NCI-H510A (cell line): ENCODE data around the gene ALDH1L2.

Experiments
- DNase-seq: peaks from one replicate; lab custom pipeline; 2025; lab: John Stamatoyannopoulos, UW

ALDH1L2 gene

DNA sequence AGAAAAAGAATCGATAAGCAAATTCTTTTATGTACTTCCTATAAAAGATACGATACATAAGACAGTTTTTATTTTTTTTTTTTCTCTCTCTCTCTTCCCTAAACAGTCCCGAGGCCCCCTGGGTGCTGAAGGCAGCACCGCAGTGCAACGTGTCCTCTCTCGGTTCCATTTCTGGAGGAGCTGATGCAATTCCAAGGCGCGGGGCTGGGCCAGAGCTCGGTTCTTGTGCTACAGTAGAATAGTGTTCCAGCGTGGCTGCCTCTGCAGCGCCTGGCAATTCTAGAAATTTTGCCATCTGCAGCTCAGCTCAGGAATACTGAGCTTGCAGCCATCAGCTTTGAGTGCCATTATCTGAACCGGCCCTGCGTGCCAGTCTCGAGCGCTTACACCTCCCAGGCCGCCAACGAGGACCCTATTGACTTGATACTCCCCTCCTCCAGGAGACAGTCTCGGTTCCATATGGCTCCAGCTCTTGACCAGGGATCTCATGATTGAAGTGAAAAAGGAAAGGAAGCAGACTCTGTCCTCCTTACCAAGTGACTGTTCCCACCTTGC lies 630 bp downstream of the ALDH1L2 start:
- no peak for DNase-seq

DNA sequence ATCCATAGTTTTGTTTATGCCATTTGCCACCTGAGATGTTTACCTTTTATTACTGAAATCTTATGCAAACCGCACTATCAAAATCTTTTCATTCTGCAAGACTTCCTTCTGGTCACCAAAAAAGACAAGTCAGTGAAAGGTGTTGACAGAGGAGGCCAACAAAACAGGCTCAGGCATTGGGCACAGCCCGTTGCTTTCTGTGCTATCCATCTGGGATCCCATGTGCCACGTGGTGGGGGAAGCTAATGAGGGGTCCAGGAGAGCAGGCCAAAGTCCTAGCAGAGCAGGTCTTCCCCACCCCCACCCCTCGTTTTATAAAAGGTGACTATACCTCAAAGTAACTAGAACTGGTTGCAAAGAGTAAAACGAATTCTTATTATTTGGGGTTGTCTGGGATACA lies 1.2 kb downstream of the ALDH1L2 start:
- DNase-seq: no peak

DNA sequence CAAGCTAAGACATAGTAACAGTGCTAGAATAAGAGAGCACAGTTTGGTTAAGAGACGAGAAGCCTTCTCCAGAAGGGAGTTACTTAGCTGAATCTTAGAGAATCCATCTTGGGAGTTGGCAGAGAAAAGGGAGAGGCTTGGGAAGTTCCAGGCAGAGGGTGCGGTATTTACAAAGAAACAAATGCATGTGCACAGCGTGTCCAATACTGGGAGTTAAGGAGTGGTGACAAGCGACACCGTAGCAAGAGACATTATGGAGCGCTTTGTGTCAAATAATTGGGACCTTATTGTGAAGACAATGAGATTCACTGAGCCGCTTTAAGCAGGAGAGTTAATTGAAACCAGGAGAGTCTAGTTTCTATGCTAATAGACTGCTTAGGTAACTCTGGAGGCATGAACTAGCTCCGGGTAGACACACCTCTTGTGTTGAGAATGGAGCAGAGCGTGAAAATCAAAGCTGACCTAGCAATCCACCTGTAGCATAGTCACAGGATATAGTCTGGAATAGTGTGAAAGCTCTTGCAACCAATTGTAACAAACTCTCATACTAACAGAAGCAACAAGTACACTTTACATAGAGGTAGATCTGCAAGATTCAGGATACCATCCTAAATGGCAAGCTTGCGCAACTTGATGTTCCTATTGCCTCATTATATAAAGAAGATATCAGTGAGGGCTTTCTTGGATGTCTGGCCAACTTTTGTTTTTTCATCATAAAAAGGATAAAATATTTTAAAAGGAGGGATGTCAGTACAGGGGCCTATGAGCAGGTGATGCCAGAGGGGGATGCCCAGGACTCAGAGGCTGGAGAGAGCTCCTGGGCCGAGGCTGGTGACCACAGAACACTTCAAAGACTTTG lies 5.3 kb downstream of the ALDH1L2 start:
- no peak for DNase-seq

DNA sequence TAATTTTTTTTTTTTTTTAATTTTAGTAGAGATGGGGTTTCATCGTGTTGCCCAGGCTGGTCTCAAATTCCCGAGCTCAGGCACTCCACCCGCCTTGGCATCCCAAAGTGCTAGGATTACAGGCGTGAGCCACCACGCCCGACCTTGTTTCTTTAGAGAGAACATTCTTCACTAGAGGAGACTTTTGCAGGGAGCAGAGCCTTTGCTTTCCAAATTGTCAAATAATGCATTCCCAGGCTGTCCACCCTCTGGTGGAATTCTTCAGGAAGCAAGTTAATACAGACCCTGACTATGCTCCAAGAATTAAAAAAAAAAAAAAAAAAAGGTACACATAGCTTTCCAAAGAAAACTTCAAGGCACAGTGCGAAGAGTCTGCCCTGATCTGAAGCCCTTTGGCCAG lies 6.8 kb downstream of the ALDH1L2 start:
- DNase-seq: no peak

DNA sequence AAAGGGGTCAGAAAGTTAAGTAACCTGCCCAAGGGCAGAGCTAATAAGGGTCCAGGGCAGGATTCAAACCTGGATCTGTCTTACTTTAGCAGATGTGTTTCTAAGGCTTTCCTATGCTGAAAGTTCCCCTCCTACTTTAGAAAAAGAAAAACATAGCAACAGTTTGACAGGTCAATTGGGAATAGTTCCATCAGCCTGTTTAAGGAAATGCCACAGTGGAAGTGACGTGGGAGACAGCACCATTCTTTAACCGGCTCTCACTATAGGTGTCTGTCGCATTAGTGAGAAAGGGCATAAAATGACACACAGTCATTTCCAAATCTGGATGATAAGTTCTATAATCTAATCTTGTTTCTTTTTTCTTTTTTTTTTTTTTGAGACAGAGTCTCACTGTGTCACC lies 7.3 kb downstream of the ALDH1L2 start:
- DNase-seq: no peak

DNA sequence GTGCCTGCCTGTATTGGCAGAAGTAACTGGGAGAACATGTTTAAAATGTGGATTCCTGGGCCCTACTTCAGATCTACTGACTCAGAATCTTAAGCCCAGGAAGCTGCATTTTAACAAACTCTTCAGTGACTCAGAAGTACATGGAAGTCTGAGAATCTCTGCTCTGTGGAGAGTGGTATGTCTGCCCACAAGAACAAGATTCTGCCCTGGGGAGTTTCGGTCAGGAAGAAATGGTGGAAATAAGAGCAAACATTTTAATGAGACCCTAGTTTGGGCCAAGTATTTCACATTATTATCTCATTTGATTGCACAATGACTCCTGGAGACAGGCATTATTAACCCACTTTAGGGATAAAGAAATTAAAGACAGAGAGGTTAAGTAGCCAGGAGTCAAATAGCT lies 8.2 kb downstream of the ALDH1L2 start:
- no peak for DNase-seq

DNA sequence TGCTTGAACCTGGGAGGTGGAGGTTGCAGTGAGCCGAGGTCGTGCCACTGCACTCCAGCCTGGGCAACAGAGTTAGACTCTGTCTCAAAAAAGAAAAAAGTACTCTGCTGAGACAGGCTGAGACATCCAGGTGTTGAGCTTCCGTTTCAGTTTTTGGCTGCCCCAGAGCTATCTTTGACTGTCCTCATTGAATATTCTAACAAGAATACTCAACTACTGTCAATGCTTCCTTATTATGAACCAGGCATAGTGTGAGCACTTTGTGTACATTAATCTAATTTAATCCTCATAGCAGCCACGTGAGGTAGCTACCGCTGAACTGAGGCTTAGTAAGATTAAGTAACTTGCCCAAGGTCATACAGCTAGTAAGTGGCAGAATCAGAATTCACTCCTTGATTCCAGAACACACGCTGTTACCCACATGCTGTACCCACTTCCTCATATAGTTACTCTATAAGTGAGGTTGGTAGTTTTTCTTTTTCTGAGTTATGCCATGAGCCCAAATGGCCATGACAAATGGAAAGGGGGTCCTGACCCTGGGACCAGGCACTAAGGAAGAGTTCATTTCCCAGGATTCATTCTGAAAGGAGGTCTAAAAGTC lies 11.3 kb downstream of the ALDH1L2 start:
- no peak for DNase-seq

DNA sequence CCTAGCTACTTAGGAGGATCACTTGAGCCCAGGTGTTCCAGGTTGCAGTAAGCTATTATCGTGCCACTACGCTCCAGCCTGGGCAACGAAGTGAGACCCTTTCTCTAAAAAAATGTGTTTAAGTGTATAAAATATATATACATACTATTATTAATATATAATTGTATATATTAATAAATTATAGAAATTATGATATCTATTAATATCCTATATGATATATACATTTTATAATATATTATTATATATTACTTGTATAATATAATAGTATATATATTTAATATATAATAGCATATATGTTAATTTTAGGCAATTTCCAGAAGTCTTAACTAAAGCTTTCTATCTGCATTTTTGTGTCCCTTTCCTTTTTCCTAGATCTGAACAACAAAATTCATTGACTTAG lies 12.3 kb downstream of the ALDH1L2 start:
- DNase-seq: no peak

DNA sequence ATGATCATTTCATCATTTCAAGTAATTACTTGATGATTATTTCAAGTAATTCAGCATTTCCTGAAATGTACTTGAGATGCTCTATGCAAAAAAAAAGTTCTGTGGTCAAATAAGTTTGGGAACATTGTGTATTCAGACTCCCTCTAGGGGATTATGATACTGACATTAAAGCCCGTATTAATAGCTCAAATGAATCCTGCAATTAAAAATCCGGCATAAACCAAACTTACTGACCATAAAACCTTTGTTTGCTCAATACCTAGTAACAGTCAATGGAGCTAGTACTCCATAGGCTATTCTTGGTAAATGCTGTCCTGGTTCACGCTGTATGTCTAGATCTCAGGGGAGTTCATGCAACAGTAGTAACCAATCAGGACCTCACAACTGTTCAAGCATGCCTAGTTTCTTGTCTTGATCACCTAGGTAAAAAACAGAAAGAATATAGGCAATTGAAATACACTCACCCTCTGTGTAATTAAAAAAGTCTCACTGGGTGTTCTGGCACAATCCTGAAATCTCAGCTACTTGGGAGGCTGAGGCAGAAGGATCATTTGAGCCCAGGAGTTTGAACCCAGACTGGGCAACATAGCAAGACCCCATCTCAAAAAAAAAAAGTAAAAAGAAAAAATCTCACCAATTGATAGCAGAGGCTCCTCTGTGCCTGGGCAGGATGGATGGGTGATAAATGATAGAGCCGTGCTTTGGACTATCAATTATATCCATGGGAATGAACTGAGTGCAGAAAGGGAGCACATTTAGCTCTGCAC lies 14.1 kb downstream of the ALDH1L2 start:
- DNase-seq: no peak

DNA sequence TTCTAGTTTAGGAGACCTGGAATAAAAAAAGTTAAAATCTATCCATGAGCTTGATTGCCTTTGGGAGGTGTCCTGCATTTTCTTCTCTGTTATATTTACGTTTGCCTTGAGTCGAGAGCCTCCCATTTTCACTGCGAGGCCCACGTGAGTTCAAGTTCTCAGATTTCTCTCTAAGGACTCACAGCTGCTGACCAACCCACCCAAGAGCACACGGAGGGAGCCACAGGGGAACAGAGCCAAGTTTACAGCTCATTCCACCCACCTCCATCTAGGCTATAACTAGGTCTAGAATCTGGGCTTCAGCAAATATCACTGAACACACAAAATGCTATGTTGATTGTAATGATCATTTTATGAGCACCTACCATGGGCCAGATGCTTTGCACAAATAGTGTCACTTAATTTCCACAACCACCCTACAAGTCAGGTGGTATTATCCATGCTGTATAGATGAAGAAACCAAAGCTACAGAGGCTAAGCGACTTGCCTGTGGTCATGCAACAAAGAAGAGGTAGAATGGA lies 16.7 kb downstream of the ALDH1L2 start:
- no peak for DNase-seq

DNA sequence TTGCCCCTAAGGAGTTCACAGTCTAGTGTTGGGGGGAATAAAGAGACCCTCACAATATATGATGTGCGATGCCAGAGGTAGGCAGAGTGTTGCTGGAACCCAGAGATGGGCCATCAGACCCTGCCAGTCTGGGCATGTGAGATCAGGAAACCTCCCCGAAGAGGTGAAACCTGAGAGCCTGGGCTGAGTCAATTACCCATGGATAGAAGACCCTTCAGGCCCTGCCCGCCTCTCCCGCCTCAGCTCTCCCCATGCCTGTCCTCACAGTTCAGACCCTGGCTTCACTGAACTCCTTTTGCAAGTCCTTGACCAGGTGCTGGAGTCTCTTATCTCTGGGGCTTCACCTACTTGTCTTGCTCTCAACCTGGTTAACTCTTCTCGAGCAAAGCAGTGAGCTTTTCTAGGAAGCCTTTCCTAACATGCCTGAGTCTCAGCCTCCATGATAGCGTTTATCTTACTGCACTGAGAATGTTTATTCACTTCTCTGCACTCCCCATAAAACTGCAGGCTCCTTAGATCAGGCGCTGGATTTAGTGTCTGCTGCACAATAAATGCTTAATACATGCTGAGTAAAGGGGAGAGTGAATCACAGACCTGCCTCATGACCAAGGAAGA lies 19.6 kb downstream of the ALDH1L2 start:
- peak; percentile 39 for DNase-seq

DNA sequence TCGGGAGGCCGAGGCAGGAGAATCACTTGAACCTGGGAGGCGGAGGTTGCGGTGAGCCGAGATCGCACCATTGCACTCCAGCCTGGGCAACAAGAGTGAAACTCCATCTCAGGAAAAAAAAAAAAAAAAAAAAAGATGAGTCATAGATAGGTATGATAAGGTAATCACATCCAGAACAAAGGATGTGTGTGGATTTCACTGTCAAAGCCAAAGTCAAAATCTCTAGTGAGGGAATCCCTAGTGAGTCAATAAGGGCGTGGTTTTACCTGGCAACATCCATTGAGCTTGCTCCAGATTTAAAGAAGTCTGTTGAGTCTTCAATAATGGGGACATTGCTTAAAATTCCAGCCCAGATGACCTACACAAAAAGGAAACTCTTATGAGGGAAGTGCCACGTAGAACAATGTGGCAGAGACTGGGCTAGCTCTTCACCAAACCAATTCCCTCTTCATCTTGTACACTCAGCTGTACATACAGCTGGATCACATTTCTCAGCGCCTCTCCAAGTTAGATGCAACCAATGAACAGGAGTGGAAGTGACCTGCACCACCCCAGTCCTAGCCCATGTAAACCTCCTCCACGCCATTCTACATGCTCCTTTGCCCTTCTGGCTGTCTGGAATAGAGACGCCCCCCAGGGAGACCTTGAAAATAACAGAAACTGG lies 23.4 kb downstream of the ALDH1L2 start:
- DNase-seq: peak; percentile 25

DNA sequence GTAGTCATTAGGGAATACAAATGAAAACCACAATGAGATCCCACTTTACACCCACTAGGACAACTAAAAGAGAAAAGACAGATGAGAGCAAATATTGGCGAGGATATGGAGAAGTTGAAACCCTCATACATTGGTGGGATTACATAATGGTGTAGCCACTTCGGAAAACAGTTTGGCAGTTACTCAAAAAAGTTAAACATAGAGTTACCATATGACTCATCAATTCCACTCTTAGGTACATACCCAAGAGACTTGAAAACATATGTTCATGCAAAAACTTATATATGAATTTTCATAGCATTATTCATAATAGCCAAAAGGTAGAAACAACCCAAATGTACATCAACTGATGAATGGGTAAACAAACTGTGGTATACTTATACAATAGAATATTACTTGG lies 27.1 kb downstream of the ALDH1L2 start:
- DNase-seq: no peak

DNA sequence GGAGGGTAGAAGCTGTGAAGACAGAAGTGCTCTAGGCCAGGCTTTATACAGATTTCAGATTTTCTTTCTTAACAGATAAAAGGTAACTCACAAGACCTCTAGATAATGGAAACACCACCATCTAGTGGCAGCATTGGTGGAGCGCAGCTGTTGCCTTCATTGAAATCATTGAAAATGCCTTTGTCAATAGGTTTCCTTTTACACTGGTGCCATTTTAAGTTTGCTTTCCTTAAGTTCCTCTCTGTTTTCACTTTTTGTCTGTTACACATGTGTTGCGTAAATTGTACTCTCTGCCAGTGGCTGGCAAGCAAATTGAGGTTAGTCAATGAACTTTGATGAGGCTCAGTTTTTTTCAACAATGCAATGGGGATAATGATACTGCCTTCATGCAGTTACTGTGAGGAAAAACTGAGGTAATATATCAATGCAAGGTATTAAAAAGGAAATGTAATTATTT lies 31.1 kb downstream of the ALDH1L2 start:
- no peak for DNase-seq

DNA sequence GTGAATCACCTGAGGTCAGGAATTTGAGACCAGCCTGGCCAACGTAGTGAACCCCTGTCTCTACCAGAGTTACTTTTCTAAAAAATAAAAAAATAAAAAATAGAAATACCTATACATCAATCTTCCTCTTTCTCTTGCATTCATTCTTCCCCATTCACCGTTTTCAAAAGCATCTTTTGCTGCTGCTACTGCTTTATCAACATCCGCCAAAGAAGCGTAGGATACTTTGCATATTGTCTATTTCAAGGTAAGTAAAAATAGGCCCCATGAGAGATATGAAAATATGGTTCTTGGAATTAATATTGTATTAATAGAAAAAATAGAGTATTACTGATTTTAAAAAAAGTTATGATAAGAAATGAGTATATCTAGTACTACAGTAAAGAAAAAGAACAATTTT lies 32.3 kb downstream of the ALDH1L2 start:
- DNase-seq: no peak

DNA sequence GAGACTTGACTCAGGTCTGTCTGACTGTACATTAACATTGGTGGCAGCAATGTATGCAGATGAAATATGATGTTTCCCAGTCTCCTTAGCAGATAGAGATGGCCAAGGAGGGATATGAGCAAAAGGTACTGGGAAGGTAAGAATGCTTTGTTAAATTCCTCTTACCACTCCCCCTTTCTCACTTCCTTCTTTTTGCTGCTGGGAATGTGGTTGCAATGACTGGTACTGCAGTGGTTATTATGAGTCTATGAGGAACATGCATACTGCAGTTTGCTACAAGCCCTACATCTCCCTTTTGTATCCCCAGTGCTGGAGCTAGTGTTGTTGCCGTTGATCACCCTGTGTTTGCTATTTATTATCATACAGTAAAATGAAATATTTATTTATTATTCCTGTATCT lies 35.9 kb downstream of the ALDH1L2 start:
- no peak for DNase-seq

DNA sequence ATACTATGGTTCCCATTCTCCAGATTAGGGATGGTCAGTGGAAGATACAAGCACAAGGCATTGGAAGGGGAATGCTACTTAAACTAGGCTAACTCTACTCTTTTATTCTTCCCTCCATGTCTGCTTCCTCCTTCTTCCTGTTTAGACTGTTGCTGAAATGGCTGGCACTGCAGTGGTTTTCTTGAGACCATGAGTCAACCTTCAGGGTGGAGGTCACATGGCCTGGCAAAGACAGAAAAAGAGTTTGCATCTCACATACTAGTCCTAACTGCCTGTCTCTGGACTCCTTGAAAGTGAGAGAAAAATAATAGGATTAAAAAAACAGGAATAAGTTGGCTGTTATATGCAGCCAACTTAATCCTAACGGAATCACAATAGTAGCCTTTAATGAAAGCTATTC lies 37.0 kb downstream of the ALDH1L2 start:
- DNase-seq: no peak

DNA sequence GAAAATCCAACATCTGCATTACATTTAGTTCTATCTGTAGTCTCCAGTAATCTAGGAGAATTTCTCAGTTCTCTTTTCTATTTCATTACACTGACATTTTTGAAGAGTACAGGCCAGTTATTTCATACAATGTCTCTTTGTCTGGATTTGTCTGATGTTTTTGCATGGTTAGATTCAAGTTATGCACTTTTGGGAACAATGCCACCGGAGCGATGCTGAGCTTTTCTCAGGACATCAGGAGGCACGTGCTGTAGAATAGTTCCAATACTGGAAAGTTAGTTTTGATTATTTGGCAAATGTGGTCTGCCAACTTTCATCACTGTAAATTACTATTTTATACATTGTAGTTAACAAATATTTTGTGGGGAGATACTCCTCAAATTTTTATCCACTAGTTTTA lies 43.1 kb downstream of the ALDH1L2 start:
- no peak for DNase-seq

DNA sequence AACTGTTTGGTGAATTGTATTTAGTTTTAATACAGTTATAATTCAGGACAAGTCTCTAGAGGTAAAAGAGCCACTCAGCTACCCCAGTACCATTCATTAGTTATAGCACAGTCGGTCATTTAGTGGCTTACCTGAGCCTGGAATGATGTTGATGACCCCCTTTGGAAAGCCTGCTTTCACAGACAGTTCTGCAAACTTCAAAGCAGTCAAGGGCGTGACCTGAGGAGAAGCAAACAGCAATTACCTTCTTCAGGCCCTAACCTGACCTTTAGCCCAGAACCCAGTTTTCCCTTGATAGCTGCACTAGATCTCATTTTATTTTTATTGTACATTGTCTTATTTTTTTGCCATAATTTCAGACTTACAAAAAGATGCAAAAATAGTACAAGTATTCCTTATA lies 43.8 kb downstream of the ALDH1L2 start:
- DNase-seq: no peak

DNA sequence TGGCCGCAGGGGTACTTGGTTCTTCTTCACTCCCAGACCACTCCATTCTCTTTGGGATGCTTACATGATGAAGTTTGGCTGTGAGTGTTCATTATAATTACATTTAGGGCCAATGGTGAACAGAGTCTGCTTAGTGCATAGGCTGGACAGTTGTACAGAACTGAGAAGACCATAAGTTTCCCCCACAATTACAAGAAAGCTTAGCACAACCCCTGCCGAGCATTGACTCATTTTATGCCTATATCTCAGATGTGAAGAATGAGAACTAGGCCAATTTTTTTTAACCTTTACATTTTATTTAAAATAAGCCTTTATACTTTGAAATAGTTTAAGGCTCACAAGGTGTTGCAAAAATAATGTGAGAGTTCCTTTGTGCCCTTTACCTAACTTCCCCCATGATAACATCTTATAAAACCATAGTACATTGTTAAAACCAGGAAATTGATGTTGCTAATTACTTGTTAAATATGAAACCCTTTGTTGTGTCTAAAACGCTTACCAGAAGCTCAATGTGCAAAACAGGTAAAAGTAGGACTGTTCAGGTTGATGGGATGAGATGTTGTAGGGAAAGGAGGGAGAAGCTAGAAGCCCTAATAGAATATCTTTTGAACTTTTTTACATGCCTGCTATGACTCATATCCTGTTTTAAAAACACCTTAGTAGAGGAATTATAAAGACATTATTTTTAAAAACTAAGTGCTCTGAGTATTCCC lies 47.2 kb downstream of the ALDH1L2 start:
- DNase-seq: no peak

DNA sequence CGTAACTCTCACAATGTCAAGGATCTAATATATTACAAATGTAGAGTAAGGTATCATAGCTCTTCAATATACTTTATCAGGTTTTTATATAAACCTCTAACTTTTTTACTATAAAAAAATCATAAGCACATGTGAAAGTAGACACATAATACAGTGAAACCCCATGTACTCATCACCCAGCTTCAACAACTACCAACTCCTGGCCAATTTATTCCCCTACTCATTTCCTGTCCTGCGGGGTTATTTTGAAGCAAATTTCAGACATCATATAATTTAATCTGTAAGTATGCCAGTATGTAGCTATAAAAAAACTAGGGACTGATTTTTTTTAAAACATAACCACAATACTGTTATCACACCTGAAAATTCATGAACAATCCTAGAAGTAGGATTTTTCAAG lies 50.4 kb downstream of the ALDH1L2 start:
- no peak for DNase-seq
